ENCODE measurements around the gene HHIP. TPM values are rescaled to one million over a fixed set of nuclear protein-coding genes. Genes with fewer than 3 reads are reported as not detected.

Gene HHIP, protein sequence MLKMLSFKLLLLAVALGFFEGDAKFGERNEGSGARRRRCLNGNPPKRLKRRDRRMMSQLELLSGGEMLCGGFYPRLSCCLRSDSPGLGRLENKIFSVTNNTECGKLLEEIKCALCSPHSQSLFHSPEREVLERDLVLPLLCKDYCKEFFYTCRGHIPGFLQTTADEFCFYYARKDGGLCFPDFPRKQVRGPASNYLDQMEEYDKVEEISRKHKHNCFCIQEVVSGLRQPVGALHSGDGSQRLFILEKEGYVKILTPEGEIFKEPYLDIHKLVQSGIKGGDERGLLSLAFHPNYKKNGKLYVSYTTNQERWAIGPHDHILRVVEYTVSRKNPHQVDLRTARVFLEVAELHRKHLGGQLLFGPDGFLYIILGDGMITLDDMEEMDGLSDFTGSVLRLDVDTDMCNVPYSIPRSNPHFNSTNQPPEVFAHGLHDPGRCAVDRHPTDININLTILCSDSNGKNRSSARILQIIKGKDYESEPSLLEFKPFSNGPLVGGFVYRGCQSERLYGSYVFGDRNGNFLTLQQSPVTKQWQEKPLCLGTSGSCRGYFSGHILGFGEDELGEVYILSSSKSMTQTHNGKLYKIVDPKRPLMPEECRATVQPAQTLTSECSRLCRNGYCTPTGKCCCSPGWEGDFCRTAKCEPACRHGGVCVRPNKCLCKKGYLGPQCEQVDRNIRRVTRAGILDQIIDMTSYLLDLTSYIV
- 1 to 10 TPM in 1 of 2 donors, under 1 TPM in 1; 0.82 to 7.2 TPM for total RNA-seq

DNA sequence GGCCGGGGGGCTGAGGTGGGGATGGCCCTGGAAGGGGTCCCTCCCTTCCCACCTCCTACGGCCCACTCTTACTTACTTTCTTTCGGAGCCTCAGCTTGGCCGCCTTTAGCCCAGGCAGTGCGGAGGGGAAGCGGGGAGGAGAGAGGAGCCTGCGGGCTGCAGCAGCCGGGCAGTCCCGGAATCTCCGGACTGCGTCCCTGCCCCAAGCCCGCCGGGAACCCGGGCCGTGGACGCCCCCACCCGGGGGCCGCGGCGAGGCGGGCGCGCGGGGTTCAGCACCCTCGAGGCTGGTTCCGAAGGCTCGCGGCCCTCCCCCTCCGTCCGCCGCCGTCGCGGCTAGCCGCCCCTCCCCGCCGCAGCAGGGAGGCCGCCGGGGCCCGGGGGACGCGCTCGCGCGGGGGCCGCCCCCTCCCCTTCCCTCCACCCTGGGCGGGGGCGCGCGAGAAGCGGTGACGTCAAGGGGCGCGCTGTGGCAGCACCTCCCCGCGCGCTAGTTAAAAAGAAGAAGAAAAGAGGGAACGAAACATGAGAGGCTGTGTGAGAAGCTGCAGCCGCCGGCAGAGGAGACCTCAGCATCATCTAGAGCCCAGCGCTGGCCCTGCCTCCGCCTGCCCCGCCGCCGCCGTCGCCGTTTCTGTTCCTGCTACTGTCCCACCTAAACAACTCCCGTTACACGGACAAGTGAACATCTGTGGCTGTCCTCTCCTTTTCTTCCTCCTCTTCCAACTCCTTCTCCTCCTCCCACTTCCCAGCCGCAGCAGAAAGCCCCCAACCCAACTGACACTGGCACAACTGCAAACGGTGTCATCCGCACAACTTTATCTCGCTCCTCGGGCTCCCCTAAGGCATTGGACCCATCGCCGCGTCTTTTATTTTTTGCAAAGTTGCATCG lies at the start of gene HHIP:
Gene HHIP, plus strand, starts transcription at position 526 of the 892 bp plus-strand sequence. CDS start 520 bp downstream, outside the sequence.
- TF ChIP-seq, protein P1, sequence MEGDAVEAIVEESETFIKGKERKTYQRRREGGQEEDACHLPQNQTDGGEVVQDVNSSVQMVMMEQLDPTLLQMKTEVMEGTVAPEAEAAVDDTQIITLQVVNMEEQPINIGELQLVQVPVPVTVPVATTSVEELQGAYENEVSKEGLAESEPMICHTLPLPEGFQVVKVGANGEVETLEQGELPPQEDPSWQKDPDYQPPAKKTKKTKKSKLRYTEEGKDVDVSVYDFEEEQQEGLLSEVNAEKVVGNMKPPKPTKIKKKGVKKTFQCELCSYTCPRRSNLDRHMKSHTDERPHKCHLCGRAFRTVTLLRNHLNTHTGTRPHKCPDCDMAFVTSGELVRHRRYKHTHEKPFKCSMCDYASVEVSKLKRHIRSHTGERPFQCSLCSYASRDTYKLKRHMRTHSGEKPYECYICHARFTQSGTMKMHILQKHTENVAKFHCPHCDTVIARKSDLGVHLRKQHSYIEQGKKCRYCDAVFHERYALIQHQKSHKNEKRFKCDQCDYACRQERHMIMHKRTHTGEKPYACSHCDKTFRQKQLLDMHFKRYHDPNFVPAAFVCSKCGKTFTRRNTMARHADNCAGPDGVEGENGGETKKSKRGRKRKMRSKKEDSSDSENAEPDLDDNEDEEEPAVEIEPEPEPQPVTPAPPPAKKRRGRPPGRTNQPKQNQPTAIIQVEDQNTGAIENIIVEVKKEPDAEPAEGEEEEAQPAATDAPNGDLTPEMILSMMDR (IDR thresholded peaks at IDR 0.05), result no peak
- TF ChIP-seq POLR2AphosphoS5 (IDR thresholded peaks at IDR 0.05), result no peak
- H3K9me3 ChIP-seq, result no peaks in the 10 kb centered on the region
- peak within 1 kb of the TSS; percentile 48 to 53 for H3K27ac ChIP-seq
- peaks cover 4% of the 10 kb centered on the region for H3K27me3 ChIP-seq (replicated peaks; ENCODE audit: insufficient read depth)
- intact Hi-C loops (cut with DNase I), result no loop called here
- peak within 1 kb of the TSS; percentile 32 to 44 for H3K4me3 ChIP-seq
- no peaks in the 10 kb centered on the region for H3K4me1 ChIP-seq (replicated peaks)
- WGBS, result under 1% methylated on average over 37 of the region's 79 CpGs
- no peak for DNase-seq (ENCODE audit: low spot score)
- no peaks in the 10 kb centered on the region for H3K36me3 ChIP-seq

- H3K4me3 ChIP-seq, result no peak overlapping the region
- H3K27ac ChIP-seq, result no peak overlapping the region
- no peaks in the 10 kb centered on the region for H3K27me3 ChIP-seq (replicated peaks; ENCODE audit: insufficient read depth)
- TF ChIP-seq POLR2AphosphoS5 (IDR thresholded peaks at IDR 0.05) (no peak), POLR2A (IDR thresholded peaks at IDR 0.05) (no peak)
- TF ChIP-seq, protein P1 (IDR thresholded peaks at IDR 0.05), result no peak
- WGBS, result 97% methylated on average over 4 of the region's 4 CpGs
- no peaks in the 10 kb centered on the region for H3K9me3 ChIP-seq
- DNase-seq (ENCODE audit: low spot score), result no peak
- no peaks in the 10 kb centered on the region for H3K4me1 ChIP-seq (replicated peaks)
- intact Hi-C loops (cut with DNase I), result no loop called here
- H3K36me3 ChIP-seq, result no peaks in the 10 kb centered on the region
Observed at GRCh38 chr4:144597171-144597570, 48.8 kb upstream of the HHIP start.

GRCh38 chr4:144599621-144600020 lies 46.3 kb upstream of the HHIP start:
- Histone ChIP-seq H3K4me3 (no peak overlapping the region), H3K9me3 (no peaks in the 10 kb centered on the region), H3K27ac (no peak overlapping the region), H3K36me3 (no peaks in the 10 kb centered on the region), H3K27me3 (replicated peaks; ENCODE audit: insufficient read depth) (no peaks in the 10 kb centered on the region), H3K4me1 (replicated peaks) (no peaks in the 10 kb centered on the region)
- intact Hi-C loops (cut with DNase I), result no loop called here
- DNase-seq (ENCODE audit: low spot score), result no peak
- TF ChIP-seq POLR2AphosphoS5 (IDR thresholded peaks at IDR 0.05), result no peak
- TF ChIP-seq, protein P1 (IDR thresholded peaks at IDR 0.05), result no peak
- no peak for TF ChIP-seq POLR2A (IDR thresholded peaks at IDR 0.05)
- WGBS, result 63% methylated on average over 1 of the region's 1 CpG

GRCh38 chr4:144611850-144612249 lies 34.1 kb upstream of the HHIP start:
- no peaks in the 10 kb centered on the region for H3K9me3 ChIP-seq
- no peak for DNase-seq (ENCODE audit: low spot score)
- no peak overlapping the region for H3K4me3 ChIP-seq
- no peak overlapping the region for H3K27ac ChIP-seq
- no peak for TF ChIP-seq POLR2A (IDR thresholded peaks at IDR 0.05)
- TF ChIP-seq POLR2AphosphoS5 (IDR thresholded peaks at IDR 0.05), result no peak
- TF ChIP-seq, protein P1 (IDR thresholded peaks at IDR 0.05), result no peak
- intact Hi-C loops (cut with DNase I), result no loop called here
- no peaks in the 10 kb centered on the region for H3K4me1 ChIP-seq (replicated peaks)
- H3K27me3 ChIP-seq (replicated peaks; ENCODE audit: insufficient read depth), result no peaks in the 10 kb centered on the region
- no peaks in the 10 kb centered on the region for H3K36me3 ChIP-seq

All from prostate gland (tissue), 2 donors.